ENCODE data around the gene DENND4A. TPM values are rescaled to one million over a fixed set of nuclear protein-coding genes. Genes with fewer than 3 reads are reported as not detected.

The DENND4A gene
- total and polyA plus RNA-seq, 10 of the 15 experiments (the other 5 are each of a cell fraction or from before 2014, with no cell fraction given) = 14.2 to 81.8 (median 34.1) TPM

GRCh38 chr15:65765106-65765505, 27.0 kb downstream of the DENND4A start:
- Histone ChIP-seq H3K4me3 (no peak overlapping the region), H3K27me3 (replicated peaks in 1 of 2; ENCODE audit: control insufficient read depth in 2 of 2, insufficient read depth in 2 of 2, low read length in 1 of 2) (no peaks in the 10 kb centered on the region), H3K27ac (ENCODE audit: control insufficient read depth, insufficient read depth) (no peak overlapping the region), H3K9ac (ENCODE audit: control insufficient read depth, insufficient read depth, low read length) (no peak overlapping the region), H3K9me3 (replicated peaks; ENCODE audit: control insufficient read depth, insufficient read depth, low read length) (no peaks in the 10 kb centered on the region; the same call in 2 of the 3 replicates), H3K79me2 (ENCODE audit: control insufficient read depth, insufficient read depth, low read length) (peaks cover 93% of the 10 kb centered on the region), H3K36me3 (ENCODE audit: control insufficient read depth in 2 of 2, insufficient read depth in 2 of 2, low read length in 1 of 2) (no peaks in the 10 kb centered on the region; a peak in 2 of 4 replicates), H3K4me1 (ENCODE audit: control insufficient read depth, insufficient read depth, low read length) (peaks cover 16% of the 10 kb centered on the region), H4K20me1 (ENCODE audit: control insufficient read depth, insufficient read depth) (no peaks in the 10 kb centered on the region), H3K4me2 (ENCODE audit: control insufficient read depth, insufficient read depth) (no peak overlapping the region), H2AFZ (ENCODE audit: control insufficient read depth, low read depth, low read length) (no peak overlapping the region)
- no peak for ATAC-seq
- WGBS (ENCODE audit: insufficient coverage, insufficient replicate concordance, low lambda C conversion rate, missing lambda C conversion rate) = 58% methylated on average over 2 of the region's 2 CpGs
- TF ChIP-seq MLLT1 (IDR thresholded peaks at IDR 0.05) = no peak
- no peak for TF ChIP-seq ZBTB33 (IDR thresholded peaks at IDR 0.05)
- TF ChIP-seq MXI1 (IDR thresholded peaks at IDR 0.05; ENCODE audit: low read depth, low read length) = no peak
- no peak for TF ChIP-seq MTA2 (IDR thresholded peaks at IDR 0.05; ENCODE audit: low read depth)
- no peak for TF ChIP-seq ZNF24 (IDR thresholded peaks at IDR 0.05)
- POLR2A ChIA-PET = no interaction called here
- RAD21 ChIA-PET (ENCODE audit: unreplicated experiment) = interaction anchor here (0.7 to 1.3 kb wide), 3 partner anchors 21 to 104 kb away, joined by 3 to 4 read pairs (median 3); partner anchors contain the start of gene RAB11A
- BruUV-seq (replicated peaks) = no TSS peak
- in situ Hi-C loops (cut with MboI) (no loop called here), intact Hi-C loops (cut with micrococcal nuclease; ENCODE audit: unreplicated experiment) (no loop called here)
- FAIRE-seq = no peak
- SMC1A ChIA-PET (ENCODE audit: uncharacterized antibody, unreplicated experiment) = interaction anchor here (0.7 to 3.6 kb wide), 6 partner anchors 10 to 72 kb away, joined by 3 to 11 read pairs (median 3); no protein-coding TSS in a partner anchor
- CTCF ChIA-PET = interaction anchor here (0.6 to 3.0 kb wide), 5 partner anchors 10 to 71 kb away, joined by 3 to 7 read pairs (median 4); no protein-coding TSS in a partner anchor
- DNase-seq (ENCODE audit: low read depth, low spot score) = no peak

All from GM12878 (cell line).